ENCODE measurements around the gene SIK3.
"Not testable (repeated sequence)": the region's sequence is repeated elsewhere in the genome, so short reads cannot be mapped to it uniquely, and the experiment has no call there.

The SIK3 gene

GRCh38 chr11:117098269-117099232 lies at the start of gene SIK3:
TSS of gene SIK3 (minus strand) at chr11:117098428. CDS start at chr11:117098415, 13 bp downstream.
- peak; percentile 61 for DNase-seq (ENCODE audit: extremely low read depth, low read depth)
- peak within 1 kb of the TSS; percentile 82 for H3K4me3 ChIP-seq (replicated peaks; ENCODE audit: low read depth, low read length)
- TF ChIP-seq, protein P1, sequence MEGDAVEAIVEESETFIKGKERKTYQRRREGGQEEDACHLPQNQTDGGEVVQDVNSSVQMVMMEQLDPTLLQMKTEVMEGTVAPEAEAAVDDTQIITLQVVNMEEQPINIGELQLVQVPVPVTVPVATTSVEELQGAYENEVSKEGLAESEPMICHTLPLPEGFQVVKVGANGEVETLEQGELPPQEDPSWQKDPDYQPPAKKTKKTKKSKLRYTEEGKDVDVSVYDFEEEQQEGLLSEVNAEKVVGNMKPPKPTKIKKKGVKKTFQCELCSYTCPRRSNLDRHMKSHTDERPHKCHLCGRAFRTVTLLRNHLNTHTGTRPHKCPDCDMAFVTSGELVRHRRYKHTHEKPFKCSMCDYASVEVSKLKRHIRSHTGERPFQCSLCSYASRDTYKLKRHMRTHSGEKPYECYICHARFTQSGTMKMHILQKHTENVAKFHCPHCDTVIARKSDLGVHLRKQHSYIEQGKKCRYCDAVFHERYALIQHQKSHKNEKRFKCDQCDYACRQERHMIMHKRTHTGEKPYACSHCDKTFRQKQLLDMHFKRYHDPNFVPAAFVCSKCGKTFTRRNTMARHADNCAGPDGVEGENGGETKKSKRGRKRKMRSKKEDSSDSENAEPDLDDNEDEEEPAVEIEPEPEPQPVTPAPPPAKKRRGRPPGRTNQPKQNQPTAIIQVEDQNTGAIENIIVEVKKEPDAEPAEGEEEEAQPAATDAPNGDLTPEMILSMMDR (IDR thresholded peaks at IDR 0.05; ENCODE audit: low read depth, low read length, missing control alignments): peak; percentile 59

DNA sequence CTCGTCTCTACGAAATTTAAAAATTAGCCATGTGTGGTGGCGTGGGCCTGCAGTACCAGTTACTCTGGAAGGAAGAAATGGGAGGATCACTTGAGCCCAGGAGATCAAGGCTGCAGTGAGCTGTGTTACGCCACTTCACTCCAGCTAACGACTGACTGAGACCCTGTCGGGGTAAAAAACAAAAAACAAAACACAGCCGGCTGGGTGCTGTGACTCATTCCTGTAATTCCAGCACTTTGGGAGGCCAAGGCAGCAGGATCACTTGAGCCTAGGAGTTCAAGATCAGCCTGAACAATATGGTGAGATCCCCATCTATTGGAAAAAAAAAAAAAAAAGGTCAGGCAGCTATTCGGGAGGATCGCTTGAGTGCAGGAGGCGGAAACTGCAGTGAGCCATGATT lies 48.3 kb upstream of the SIK3 start:
- DNase-seq (ENCODE audit: extremely low read depth, low read depth): no peak
- peak overlapping the region; percentile 94 for H3K4me3 ChIP-seq (replicated peaks; ENCODE audit: low read depth, low read length)
- TF ChIP-seq, protein P1 (IDR thresholded peaks at IDR 0.05; ENCODE audit: low read depth, low read length, missing control alignments): no peak

- TF ChIP-seq, protein P1 (IDR thresholded peaks at IDR 0.05; ENCODE audit: low read depth, low read length, missing control alignments): peak; percentile 9
- no peak for DNase-seq (ENCODE audit: extremely low read depth, low read depth)
- peak overlapping the region; percentile 94 for H3K4me3 ChIP-seq (replicated peaks; ENCODE audit: low read depth, low read length)
Observed at GRCh38 chr11:117145393-117145761, 47.1 kb upstream of the SIK3 start.

DNA sequence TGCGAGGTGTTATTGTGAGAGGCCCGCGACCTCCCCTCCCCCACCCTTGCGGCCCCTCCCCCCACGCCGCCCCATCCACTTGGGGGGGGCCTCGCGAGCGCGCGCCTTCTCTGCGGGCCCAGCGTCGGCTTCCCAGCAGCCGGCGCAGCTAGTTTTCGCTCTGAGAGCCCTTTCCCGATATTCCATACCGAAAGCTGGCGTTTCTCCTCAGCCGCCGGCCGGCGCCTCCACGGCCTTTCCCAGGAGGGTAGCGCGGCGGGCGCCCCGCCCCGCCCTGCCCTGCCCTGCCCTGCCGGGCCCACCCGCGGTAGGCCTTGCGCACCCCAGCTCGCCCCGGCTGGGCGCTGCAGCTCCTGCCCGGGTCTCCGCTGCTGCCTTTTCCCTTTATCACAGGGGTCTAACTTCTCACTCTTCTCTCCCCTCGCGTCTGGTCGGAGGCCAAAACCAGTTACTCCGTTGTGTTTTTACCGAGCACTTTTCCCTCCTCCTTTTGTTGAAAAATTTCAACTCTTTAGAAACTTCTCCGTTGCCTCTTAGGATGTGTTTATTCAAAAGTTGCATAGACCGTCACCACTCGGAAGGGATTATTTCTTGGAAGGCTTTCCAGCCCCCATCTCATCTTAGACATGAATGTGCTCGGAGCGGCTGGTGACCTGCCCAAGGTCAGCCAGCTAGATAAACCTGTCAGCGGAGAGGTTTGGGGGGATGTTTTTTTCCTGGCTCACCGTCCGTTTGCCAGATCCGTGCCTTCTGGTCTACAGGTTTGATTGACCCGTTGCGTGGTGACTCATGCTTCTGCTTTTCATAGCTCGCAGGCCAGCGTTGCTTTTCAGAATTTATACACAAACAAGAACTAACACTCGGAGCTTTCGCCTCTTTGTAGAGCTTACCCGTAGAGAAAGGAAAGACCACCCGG lies 46.5 kb upstream of the SIK3 start:
- H3K4me3 ChIP-seq (replicated peaks; ENCODE audit: low read depth, low read length): peak overlapping the region; percentile 94
- TF ChIP-seq, protein P1 (IDR thresholded peaks at IDR 0.05; ENCODE audit: low read depth, low read length, missing control alignments): no peak
- DNase-seq (ENCODE audit: extremely low read depth, low read depth): peak; percentile 29

GRCh38 chr11:117143871-117144476 lies 45.7 kb upstream of the SIK3 start, which contains the start of gene PAFAH1B2:
TSS of gene PAFAH1B2 (plus strand) at chr11:117144287. CDS start at chr11:117152448, 8,161 bp downstream.
- H3K4me3 ChIP-seq (replicated peaks; ENCODE audit: low read depth, low read length): peak within 1 kb of the TSS; percentile 94
- TF ChIP-seq, protein P1 (IDR thresholded peaks at IDR 0.05; ENCODE audit: low read depth, low read length, missing control alignments): no peak
- DNase-seq (ENCODE audit: extremely low read depth, low read depth): peak; percentile 74

DNA sequence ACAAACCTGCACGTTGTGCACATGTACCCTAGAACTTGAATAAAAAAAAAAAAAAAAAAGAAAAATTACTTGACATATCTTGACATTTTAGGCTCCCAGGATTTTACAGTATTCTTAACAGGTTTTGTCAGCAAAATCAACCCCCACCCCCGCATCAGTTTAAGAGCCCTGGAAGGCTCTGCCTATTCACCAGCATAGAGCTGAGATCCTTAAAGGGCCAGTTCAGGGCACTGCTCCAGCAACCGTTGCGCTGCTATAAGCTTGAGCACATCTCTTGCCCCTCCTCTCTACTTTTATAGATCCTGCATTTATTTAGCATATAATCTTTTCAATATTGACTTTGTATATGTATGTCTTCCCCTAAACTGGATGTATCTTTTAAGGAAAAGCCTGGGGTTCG lies 45.2 kb upstream of the SIK3 start:
- TF ChIP-seq, protein P1 (IDR thresholded peaks at IDR 0.05; ENCODE audit: low read depth, low read length, missing control alignments): no peak
- peak; percentile 33 for DNase-seq (ENCODE audit: extremely low read depth, low read depth)
- H3K4me3 ChIP-seq (replicated peaks; ENCODE audit: low read depth, low read length): peak overlapping the region; percentile 94

DNA sequence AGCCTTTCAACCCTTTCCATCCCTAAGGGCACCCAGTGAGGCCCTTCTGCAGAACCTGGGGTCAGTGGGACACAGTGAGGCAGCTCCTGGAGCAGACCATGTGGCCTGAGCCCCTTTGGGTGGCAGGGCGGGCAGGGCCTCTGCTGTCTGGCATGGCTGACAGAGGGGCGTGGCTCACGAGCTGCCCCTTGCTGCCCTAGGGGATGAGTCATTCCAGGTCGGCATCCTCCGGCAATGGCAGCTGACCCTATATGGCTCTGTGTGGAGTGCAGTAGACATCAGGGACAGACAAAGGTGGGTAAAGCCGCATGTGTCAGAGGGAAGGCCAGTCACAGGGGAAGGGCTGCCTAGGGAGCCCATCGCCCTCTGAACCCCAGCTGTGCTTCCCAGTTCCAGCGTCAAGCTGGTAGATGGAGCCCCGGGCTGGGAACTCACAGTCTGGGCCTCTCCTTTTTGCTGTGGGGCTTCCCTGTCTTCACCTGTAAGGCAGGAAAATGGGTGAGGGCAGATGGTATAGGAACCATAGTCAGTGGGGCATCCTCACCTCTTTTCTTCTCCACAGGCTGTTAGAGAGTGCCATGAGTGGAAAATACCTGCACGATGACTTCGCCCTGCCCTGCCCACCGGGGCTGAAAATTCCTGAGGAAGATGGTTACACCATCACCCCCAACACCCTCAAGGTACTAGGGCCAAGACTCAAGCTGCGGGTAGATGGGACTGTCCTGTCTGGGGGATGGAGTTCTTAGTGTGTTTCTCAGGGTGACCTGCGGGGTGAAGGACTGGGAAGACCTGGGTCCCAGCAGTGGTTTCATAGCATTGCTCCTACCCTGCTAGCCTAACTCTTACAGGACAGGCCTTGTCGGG lies 39.2 kb upstream of the SIK3 start:
- DNase-seq (ENCODE audit: extremely low read depth, low read depth): not testable (repeated sequence)

GRCh38 chr11:117134979-117135378 lies 36.8 kb upstream of the SIK3 start:
- not testable (repeated sequence) for H3K4me3 ChIP-seq (replicated peaks; ENCODE audit: low read depth, low read length); DNase-seq (ENCODE audit: extremely low read depth, low read depth)

More for the DNA sequence above, 39.2 kb upstream of the SIK3 start:
- not testable (repeated sequence) for H3K4me3 ChIP-seq (replicated peaks; ENCODE audit: low read depth, low read length)

Data from HFF-Myc (cell line).